CD4-positive, alpha-beta T cell (primary cell): ENCODE measurements around the gene SLC7A6. TPM values are rescaled to one million over a fixed set of nuclear protein-coding genes. Genes with fewer than 3 reads are reported as not detected.

Experiments used
- ATAC-seq: fragments of 200-7000 bp; cut with Tn5 transposase; one replicate; pipeline ENCODE4 v1.10.0; 2022; ENCODE audit warnings: mild to moderate bottlenecking; ENCODE audit not compliant: poor library complexity
- CTCF ChIA-PET: fragments of 350-600 bp; sonication (Branson Sonifier 250); formaldehyde crosslinking; loops from one replicate; lab custom pipeline; 2021; ENCODE audit warnings: antibody characterized with exemption, inconsistent platforms; lab: Charles Lee
- POLR2A ChIA-PET: fragments of 350-600 bp; sonication (Branson Sonifier 250); formaldehyde crosslinking; loops from one replicate; lab custom pipeline; 2021; ENCODE audit warnings: antibody characterized with exemption, inconsistent platforms; lab: Charles Lee
- DNase-seq, 14 experiments: peaks; one replicate each; pipeline ENCODE4 v3.0.0-alpha.2; 2013 to 2020; ENCODE audit warnings: mixed read lengths in 2 of 14
- H3K27ac ChIP-seq, 2 donors: one replicate each; pipeline versions ENCODE4 v1.5.1 to v1.7.0; 2013; ENCODE audit warnings: low read length in 2 of 2, low read depth in 1 of 2, mild to moderate bottlenecking in 1 of 2
- H3K27me3 ChIP-seq, 2 experiments: 1 replicate in 1 of 2; 2 replicates in 1 of 2; pipeline versions ENCODE4 v1.6.1 to v1.7.0; 2013; ENCODE audit warnings: low read length in 2 of 2, control low read depth in 1 of 2, mild to moderate bottlenecking in 1 of 2, moderate library complexity in 1 of 2; ENCODE audit not compliant: insufficient read depth in 2 of 2, control insufficient read depth in 1 of 2
- H3K36me3 ChIP-seq: one replicate; pipeline ENCODE4 v1.6.1; 2013; ENCODE audit warnings: low read length, control low read depth; ENCODE audit not compliant: insufficient read depth
- H3K4me1 ChIP-seq: one replicate; pipeline ENCODE4 v1.6.1; 2013; ENCODE audit warnings: low read length, control low read depth; ENCODE audit not compliant: insufficient read depth
- H3K4me3 ChIP-seq: one replicate; pipeline ENCODE4 v1.5.1; 2013; ENCODE audit warnings: mild to moderate bottlenecking, low read length, moderate library complexity
- H3K9me3 ChIP-seq, 2 experiments: 1 replicate in 1 of 2; 2 replicates in 1 of 2; pipeline versions ENCODE4 v1.6.1 to v1.7.0; 2013; ENCODE audit warnings: low read length in 2 of 2, mild to moderate bottlenecking in 2 of 2, control low read depth in 1 of 2, moderate library complexity in 1 of 2; ENCODE audit not compliant: control insufficient read depth in 1 of 2, insufficient read depth in 1 of 2
- H3K27ac Mint-ChIP-seq: one replicate; pipeline ENCODE4 v1.8.0; 2020; ENCODE audit warnings: mixed read lengths
- H3K27me3 Mint-ChIP-seq: one replicate; pipeline ENCODE4 v1.8.0; 2021; ENCODE audit warnings: mixed read lengths
- H3K36me3 Mint-ChIP-seq: one replicate; pipeline ENCODE4 v1.8.0; 2021; ENCODE audit warnings: low read depth, mixed read lengths
- H3K4me1 Mint-ChIP-seq: one replicate; pipeline ENCODE4 v1.8.0; 2021; ENCODE audit warnings: low read depth, mixed read lengths
- H3K4me3 Mint-ChIP-seq: one replicate; pipeline ENCODE4 v1.8.0; 2020; ENCODE audit warnings: mild to moderate bottlenecking, mixed read lengths
- H3K9me3 Mint-ChIP-seq: one replicate; pipeline ENCODE4 v1.8.0; 2020; ENCODE audit warnings: mixed read lengths
- CTCF ChIP-seq: fragments of 200-600 bp; IDR thresholded peaks from one replicate; pipeline ENCODE4 v1.8.0; 2022; ENCODE audit warnings: antibody characterized with exemption, mild to moderate bottlenecking
- intact Hi-C, 2 experiments: fragments of 100-400 bp; cut with DNase I in 1 of 2; cut with micrococcal nuclease in 1 of 2; formaldehyde crosslinking; loops; one replicate each; pipeline versions ENCODE4 v1.15.1 to v1.9.0; 2023 to 2025; cut with DNase I, micrococcal nuclease
- total RNA-seq, 174 experiments: library from RNA in 2 of 174; stranded (reverse) in 2 of 174; gene quantifications; one replicate each; pipeline ENCODE4 v1.2.3 and lab custom pipeline; 2021 to 2026

SLC7A6 gene
- total RNA-seq, 2 experiments from 2014 or later: 187 to 197 TPM

- intact Hi-C loops: loop anchor here in 1 of 2 experiments (2.0 kb wide), 1 partner anchor 13 kb away; no protein-coding TSS in a partner anchor
- ChIA-PET CTCF (interaction anchor here (0.8 to 5.7 kb wide), 4 partner anchors 10 to 55 kb away, joined by 3 to 41 read pairs (median 8); partner anchors contain the start of gene SLC7A6), POLR2A (interaction anchor here (1.0 to 12.9 kb wide), 5 partner anchors 9 to 272 kb away, joined by 3 to 271 read pairs (median 31); partner anchors contain the start of genes PRMT7, SLC7A6 and SLC7A6OS)
- H3K4me1 ChIP-seq: peaks cover 91% of the 10 kb centered on the region
- no peak overlapping the region for H3K4me3 ChIP-seq
- no peaks in the 10 kb centered on the region for H3K27me3 Mint-ChIP-seq
- H3K27ac Mint-ChIP-seq: peak overlapping the region; percentile 94
- H3K9me3 Mint-ChIP-seq: no peaks in the 10 kb centered on the region
- H3K27ac ChIP-seq: peak overlapping the region; percentile 71 to 74
- no peak for ATAC-seq
- DNase-seq: peak in 1 of 14 experiments; percentile 35
- peaks cover 35% of the 10 kb centered on the region for H3K36me3 ChIP-seq
- H3K36me3 Mint-ChIP-seq: peaks cover 72% of the 10 kb centered on the region
- no peak for TF ChIP-seq CTCF
- no peaks in the 10 kb centered on the region for H3K9me3 ChIP-seq
- H3K4me1 Mint-ChIP-seq: peaks cover 77% of the 10 kb centered on the region
- H3K27me3 ChIP-seq: no peaks in the 10 kb centered on the region
- H3K4me3 Mint-ChIP-seq: peak overlapping the region; percentile 89
Observed at GRCh38 chr16:68273896-68274295, 9.6 kb downstream of the SLC7A6 start.

- Mint-ChIP-seq H3K27ac (peak overlapping the region; percentile 94), H3K4me1 (peaks cover 76% of the 10 kb centered on the region), H3K4me3 (peak overlapping the region; percentile 89), H3K9me3 (no peaks in the 10 kb centered on the region), H3K36me3 (peaks cover 71% of the 10 kb centered on the region), H3K27me3 (no peaks in the 10 kb centered on the region)
- ChIA-PET CTCF (interaction anchor here (0.8 to 5.7 kb wide), 3 partner anchors 10 to 54 kb away, joined by 3 to 41 read pairs (median 11); partner anchors contain the start of gene SLC7A6), POLR2A (interaction anchor here (1.0 to 12.9 kb wide), 5 partner anchors 10 to 37 kb away, joined by 3 to 271 read pairs (median 31); partner anchors contain the start of genes PRMT7, SLC7A6 and SLC7A6OS)
- ATAC-seq (no peak), DNase-seq (no peak)
- Histone ChIP-seq H3K27me3 (no peaks in the 10 kb centered on the region), H3K4me1 (peaks cover 93% of the 10 kb centered on the region), H3K27ac (peak overlapping the region; percentile 71 to 74), H3K9me3 (no peaks in the 10 kb centered on the region), H3K4me3 (no peak overlapping the region), H3K36me3 (peaks cover 37% of the 10 kb centered on the region)
- intact Hi-C loops: no loop called here
- TF ChIP-seq CTCF: no peak
Observed at GRCh38 chr16:68274441-68274840, 10.1 kb downstream of the SLC7A6 start.

- H3K4me3 ChIP-seq: peak overlapping the region; percentile 5
- Mint-ChIP-seq H3K4me1 (peaks cover 73% of the 10 kb centered on the region), H3K27ac (peak overlapping the region; percentile 94), H3K36me3 (peaks cover 70% of the 10 kb centered on the region), H3K4me3 (peak overlapping the region; percentile 66), H3K9me3 (no peaks in the 10 kb centered on the region), H3K27me3 (no peaks in the 10 kb centered on the region)
- H3K4me1 ChIP-seq: peaks cover 93% of the 10 kb centered on the region
- intact Hi-C loops: loop anchor here in 1 of 2 experiments (1.0 kb wide), 2 partner anchors 10 to 35 kb away; partner anchors contain the start of gene SLC7A6OS
- H3K27ac ChIP-seq: peak overlapping the region; percentile 71 to 74
- H3K36me3 ChIP-seq: peaks cover 33% of the 10 kb centered on the region
- POLR2A ChIA-PET: interaction anchor here (0.7 to 12.9 kb wide), 10 partner anchors 10 to 190 kb away, joined by 3 to 271 read pairs (median 4); partner anchors contain the start of genes NFATC3, PLA2G15, PRMT7 and SLC7A6
- ATAC-seq (peak; percentile 75), DNase-seq (peak in 13 of 14 experiments; percentile 36 to 87 (median 55))
- CTCF ChIA-PET: interaction anchor here (1.0 to 5.7 kb wide), 7 partner anchors 10 to 53 kb away, joined by 3 to 41 read pairs (median 7); partner anchors contain the start of genes PRMT7, SLC7A6 and SLC7A6OS
- no peaks in the 10 kb centered on the region for H3K27me3 ChIP-seq
- no peaks in the 10 kb centered on the region for H3K9me3 ChIP-seq
- TF ChIP-seq CTCF: no peak
Observed at GRCh38 chr16:68275611-68276191, 11.4 kb downstream of the SLC7A6 start.
